ENCODE data around the gene MACROH2A1. TPM values are rescaled to one million over a fixed set of nuclear protein-coding genes. Genes with fewer than 3 reads are reported as not detected.

Gene MACROH2A1
- total RNA-seq, 1 experiment from 2014 or later: 83.8 TPM

DNA sequence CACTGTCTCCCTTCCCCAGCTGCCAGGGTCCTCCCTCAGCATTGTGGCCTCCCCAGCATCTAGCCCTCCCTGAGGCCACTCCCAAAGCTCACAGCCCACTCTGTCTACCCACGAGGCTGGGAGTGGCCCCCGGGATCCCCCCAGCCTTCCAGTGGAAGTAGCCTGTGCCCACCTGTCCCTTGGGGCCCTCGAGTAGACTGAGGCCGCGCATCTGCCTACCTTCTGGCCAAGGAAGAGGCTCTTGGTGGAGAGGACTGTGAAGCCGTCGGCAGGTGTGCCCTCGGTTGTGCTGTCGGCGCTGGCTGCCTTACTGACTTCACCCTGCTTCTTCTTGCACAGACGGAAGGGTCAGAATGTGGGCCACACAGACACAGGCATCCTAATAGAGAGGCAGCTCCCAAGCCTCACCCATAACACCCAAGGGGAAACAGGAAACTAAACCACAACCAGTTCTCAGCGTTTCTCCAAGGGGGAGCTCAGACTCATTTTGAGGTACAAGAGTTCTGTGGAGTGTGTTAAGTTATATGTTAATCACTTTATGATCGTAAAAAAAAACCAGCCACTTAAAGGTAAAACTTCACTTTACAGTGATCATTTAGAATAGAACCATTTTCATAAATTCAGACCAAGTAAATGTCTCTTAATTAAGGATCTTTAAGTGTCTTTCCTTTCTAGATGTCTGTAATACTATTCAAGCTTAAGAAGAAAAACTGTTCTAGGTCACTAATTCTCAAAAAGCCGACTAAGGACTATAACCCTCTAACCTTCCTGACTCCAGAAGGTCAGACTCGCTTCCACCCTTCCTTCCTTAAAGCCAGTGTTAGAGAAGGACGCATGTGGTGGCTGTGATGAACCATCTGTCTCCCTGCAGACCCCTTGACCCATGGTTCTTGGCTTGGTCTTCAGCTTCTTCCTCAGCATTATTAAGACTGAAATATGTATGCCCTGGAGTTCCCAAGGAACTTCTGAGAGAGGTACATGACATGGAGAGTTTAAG lies 38.5 kb downstream of the MACROH2A1 start:
- ChIA-PET POLR2A (no interaction called here), CTCF (no interaction called here)
- no peaks in the 10 kb centered on the region for H3K9me3 Mint-ChIP-seq
- no peak for TF ChIP-seq KAT7 (CRISPR knock-in tag; IDR thresholded peaks at IDR 0.05; ENCODE audit: borderline replicate concordance)
- no peak for TF ChIP-seq ZNF263 (CRISPR knock-in tag; IDR thresholded peaks at IDR 0.05; ENCODE audit: low read depth)
- no peak for TF ChIP-seq SP1 (CRISPR knock-in tag; conservative IDR thresholded peaks at IDR 0.05)
- no peak for TF ChIP-seq HMGA2 (CRISPR knock-in tag; IDR thresholded peaks at IDR 0.05)
- TF ChIP-seq, protein P1, sequence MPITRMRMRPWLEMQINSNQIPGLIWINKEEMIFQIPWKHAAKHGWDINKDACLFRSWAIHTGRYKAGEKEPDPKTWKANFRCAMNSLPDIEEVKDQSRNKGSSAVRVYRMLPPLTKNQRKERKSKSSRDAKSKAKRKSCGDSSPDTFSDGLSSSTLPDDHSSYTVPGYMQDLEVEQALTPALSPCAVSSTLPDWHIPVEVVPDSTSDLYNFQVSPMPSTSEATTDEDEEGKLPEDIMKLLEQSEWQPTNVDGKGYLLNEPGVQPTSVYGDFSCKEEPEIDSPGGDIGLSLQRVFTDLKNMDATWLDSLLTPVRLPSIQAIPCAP (CRISPR knock-in tag; IDR thresholded peaks at IDR 0.05): no peak
- TF ChIP-seq ZNF423 (CRISPR knock-in tag; IDR thresholded peaks at IDR 0.05): no peak
- TF ChIP-seq NFYB (CRISPR knock-in tag; conservative IDR thresholded peaks at IDR 0.05; ENCODE audit: low read depth): no peak
- TF ChIP-seq, protein P2, sequence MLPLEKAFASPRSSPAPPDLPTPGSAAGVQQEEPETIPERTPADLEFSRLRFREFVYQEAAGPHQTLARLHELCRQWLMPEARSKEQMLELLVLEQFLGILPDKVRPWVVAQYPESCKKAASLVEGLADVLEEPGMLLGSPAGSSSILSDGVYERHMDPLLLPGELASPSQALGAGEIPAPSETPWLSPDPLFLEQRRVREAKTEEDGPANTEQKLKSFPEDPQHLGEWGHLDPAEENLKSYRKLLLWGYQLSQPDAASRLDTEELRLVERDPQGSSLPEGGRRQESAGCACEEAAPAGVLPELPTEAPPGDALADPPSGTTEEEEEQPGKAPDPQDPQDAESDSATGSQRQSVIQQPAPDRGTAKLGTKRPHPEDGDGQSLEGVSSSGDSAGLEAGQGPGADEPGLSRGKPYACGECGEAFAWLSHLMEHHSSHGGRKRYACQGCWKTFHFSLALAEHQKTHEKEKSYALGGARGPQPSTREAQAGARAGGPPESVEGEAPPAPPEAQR (CRISPR knock-in tag; IDR thresholded peaks at IDR 0.05): no peak
- DNase-seq (ENCODE audit: low spot score) (no peak), ATAC-seq (no peak)
- no peaks in the 10 kb centered on the region; the same call in 1 of the 2 replicates for H3K36me3 Mint-ChIP-seq
- no peaks in the 10 kb centered on the region for H3K27me3 Mint-ChIP-seq (ENCODE audit: low read depth)
- H3K4me3 Mint-ChIP-seq: no peak overlapping the region
- no peaks in the 10 kb centered on the region for H3K4me1 Mint-ChIP-seq
- no peak overlapping the region for H3K27ac Mint-ChIP-seq

DNA sequence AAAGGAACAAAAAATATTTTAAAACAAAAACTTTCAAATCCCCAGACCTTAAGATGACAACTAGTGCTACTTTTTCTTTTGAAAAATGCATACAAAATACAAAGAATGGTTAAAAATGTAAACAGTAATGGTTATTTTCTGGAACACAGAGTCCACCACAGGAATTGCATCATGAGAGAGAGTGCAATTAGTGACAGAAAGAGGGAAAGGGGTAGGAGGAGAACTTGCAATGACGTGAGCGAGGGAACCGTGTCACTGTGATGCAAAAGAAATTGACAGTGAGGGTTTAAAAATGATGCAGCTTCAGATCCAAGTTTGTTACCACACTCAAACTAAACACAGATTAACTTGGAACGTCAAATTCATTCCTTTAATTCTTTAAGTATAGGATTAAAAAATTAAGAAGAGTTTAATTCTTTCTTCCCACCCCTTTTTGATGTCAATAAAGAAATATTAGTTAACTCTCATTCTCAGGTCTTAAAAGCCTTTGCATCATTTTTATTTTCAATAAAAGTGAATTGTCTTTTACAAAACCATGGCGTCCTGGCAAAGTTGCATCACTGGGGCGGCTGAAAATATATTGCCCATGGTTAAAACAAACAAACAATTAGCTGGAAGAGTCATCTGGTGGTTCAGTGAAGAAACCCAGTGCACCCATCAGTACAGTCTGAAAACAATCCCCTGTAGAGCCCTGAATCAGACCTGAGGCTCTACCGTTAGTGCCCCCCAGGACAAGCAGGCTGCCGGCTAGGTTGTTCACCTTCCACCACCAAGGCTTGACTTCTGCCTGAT lies 39.5 kb downstream of the MACROH2A1 start:
- POLR2A ChIA-PET: no interaction called here
- no peak overlapping the region for H3K4me3 Mint-ChIP-seq
- ATAC-seq (no peak), DNase-seq (ENCODE audit: low spot score) (no peak)
- H3K27ac Mint-ChIP-seq: no peak overlapping the region
- H3K4me1 Mint-ChIP-seq: no peaks in the 10 kb centered on the region
- no peaks in the 10 kb centered on the region for H3K9me3 Mint-ChIP-seq
- H3K36me3 Mint-ChIP-seq: no peaks in the 10 kb centered on the region; the same call in 1 of the 2 replicates
- CTCF ChIA-PET: no interaction called here
- H3K27me3 Mint-ChIP-seq (ENCODE audit: low read depth): no peaks in the 10 kb centered on the region
- TF ChIP-seq FOXK1 (CRISPR knock-in tag; IDR thresholded peaks at IDR 0.05) (no peak), PRRX2 (CRISPR knock-in tag; IDR thresholded peaks at IDR 0.05) (no peak), ZNF423 (CRISPR knock-in tag; IDR thresholded peaks at IDR 0.05) (no peak), CREB1 (CRISPR knock-in tag; IDR thresholded peaks at IDR 0.05) (no peak), HMGA2 (CRISPR knock-in tag; IDR thresholded peaks at IDR 0.05) (no peak), NFYB (CRISPR knock-in tag; conservative IDR thresholded peaks at IDR 0.05; ENCODE audit: low read depth) (no peak), EMX1 (CRISPR knock-in tag; IDR thresholded peaks at IDR 0.05) (no peak), IRF2 (CRISPR knock-in tag; IDR thresholded peaks at IDR 0.05; ENCODE audit: borderline replicate concordance, low read depth) (no peak), GRHL2 (CRISPR knock-in tag; IDR thresholded peaks at IDR 0.05; ENCODE audit: insufficient replicate concordance, severe bottlenecking) (no peak), TCF7 (CRISPR knock-in tag; IDR thresholded peaks at IDR 0.05; ENCODE audit: low read depth) (no peak), OVOL2 (CRISPR knock-in tag; IDR thresholded peaks at IDR 0.05; ENCODE audit: borderline replicate concordance) (no peak)
- TF ChIP-seq, protein P3, sequence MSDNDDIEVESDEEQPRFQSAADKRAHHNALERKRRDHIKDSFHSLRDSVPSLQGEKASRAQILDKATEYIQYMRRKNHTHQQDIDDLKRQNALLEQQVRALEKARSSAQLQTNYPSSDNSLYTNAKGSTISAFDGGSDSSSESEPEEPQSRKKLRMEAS (CRISPR knock-in tag; IDR thresholded peaks at IDR 0.05): no peak
- TF ChIP-seq, protein P4, sequence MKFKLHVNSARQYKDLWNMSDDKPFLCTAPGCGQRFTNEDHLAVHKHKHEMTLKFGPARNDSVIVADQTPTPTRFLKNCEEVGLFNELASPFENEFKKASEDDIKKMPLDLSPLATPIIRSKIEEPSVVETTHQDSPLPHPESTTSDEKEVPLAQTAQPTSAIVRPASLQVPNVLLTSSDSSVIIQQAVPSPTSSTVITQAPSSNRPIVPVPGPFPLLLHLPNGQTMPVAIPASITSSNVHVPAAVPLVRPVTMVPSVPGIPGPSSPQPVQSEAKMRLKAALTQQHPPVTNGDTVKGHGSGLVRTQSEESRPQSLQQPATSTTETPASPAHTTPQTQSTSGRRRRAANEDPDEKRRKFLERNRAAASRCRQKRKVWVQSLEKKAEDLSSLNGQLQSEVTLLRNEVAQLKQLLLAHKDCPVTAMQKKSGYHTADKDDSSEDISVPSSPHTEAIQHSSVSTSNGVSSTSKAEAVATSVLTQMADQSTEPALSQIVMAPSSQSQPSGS (CRISPR knock-in tag; IDR thresholded peaks at IDR 0.05; ENCODE audit: borderline replicate concordance, low read depth): no peak
- TF ChIP-seq, protein P5, sequence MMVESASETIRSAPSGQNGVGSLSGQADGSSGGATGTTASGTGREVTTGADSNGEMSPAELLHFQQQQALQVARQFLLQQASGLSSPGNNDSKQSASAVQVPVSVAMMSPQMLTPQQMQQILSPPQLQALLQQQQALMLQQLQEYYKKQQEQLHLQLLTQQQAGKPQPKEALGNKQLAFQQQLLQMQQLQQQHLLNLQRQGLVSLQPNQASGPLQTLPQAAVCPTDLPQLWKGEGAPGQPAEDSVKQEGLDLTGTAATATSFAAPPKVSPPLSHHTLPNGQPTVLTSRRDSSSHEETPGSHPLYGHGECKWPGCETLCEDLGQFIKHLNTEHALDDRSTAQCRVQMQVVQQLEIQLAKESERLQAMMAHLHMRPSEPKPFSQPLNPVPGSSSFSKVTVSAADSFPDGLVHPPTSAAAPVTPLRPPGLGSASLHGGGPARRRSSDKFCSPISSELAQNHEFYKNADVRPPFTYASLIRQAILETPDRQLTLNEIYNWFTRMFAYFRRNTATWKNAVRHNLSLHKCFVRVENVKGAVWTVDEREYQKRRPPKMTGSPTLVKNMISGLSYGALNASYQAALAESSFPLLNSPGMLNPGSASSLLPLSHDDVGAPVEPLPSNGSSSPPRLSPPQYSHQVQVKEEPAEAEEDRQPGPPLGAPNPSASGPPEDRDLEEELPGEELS (CRISPR knock-in tag; IDR thresholded peaks at IDR 0.05): no peak
- TF ChIP-seq, protein P6, sequence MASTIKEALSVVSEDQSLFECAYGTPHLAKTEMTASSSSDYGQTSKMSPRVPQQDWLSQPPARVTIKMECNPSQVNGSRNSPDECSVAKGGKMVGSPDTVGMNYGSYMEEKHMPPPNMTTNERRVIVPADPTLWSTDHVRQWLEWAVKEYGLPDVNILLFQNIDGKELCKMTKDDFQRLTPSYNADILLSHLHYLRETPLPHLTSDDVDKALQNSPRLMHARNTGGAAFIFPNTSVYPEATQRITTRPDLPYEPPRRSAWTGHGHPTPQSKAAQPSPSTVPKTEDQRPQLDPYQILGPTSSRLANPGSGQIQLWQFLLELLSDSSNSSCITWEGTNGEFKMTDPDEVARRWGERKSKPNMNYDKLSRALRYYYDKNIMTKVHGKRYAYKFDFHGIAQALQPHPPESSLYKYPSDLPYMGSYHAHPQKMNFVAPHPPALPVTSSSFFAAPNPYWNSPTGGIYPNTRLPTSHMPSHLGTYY (CRISPR knock-in tag; IDR thresholded peaks at IDR 0.05): no peak
- TF ChIP-seq, protein P7, sequence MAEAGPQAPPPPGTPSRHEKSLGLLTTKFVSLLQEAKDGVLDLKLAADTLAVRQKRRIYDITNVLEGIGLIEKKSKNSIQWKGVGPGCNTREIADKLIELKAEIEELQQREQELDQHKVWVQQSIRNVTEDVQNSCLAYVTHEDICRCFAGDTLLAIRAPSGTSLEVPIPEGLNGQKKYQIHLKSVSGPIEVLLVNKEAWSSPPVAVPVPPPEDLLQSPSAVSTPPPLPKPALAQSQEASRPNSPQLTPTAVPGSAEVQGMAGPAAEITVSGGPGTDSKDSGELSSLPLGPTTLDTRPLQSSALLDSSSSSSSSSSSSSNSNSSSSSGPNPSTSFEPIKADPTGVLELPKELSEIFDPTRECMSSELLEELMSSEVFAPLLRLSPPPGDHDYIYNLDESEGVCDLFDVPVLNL (CRISPR knock-in tag; IDR thresholded peaks at IDR 0.05; ENCODE audit: borderline replicate concordance, low read depth): no peak
- TF ChIP-seq, protein P8, sequence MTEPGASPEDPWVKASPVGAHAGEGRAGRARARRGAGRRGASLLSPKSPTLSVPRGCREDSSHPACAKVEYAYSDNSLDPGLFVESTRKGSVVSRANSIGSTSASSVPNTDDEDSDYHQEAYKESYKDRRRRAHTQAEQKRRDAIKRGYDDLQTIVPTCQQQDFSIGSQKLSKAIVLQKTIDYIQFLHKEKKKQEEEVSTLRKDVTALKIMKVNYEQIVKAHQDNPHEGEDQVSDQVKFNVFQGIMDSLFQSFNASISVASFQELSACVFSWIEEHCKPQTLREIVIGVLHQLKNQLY (CRISPR knock-in tag; IDR thresholded peaks at IDR 0.05): no peak
